Activated CD4-positive, alpha-beta T cell treated with anti-CD3 and anti-CD28 coated beads, Interleukin-2, amount 50 U/mL, for 24 hours (primary cell): Measurements from ENCODE around the gene NEUROG3.

Experiments used
- DNase-seq, 2 donors: peaks; one replicate each; pipeline ENCODE4 v3.0.0-alpha.2; 2020; ENCODE audit warnings: low read depth in 1 of 2, low spot score in 1 of 2

The NEUROG3 gene, protein sequence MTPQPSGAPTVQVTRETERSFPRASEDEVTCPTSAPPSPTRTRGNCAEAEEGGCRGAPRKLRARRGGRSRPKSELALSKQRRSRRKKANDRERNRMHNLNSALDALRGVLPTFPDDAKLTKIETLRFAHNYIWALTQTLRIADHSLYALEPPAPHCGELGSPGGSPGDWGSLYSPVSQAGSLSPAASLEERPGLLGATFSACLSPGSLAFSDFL

GRCh38 chr10:69573056-69573806, at the start of gene NEUROG3:
Gene NEUROG3, minus strand, starts transcription at chr10:69573422. Its CDS starts 379 bp downstream, at chr10:69573043.
- no peak for DNase-seq

- DNase-seq: no peak
Measured at GRCh38 chr10:69620625-69621024, 47.4 kb upstream of the NEUROG3 start.

- no peak for DNase-seq
Measured at GRCh38 chr10:69619626-69620025, 46.4 kb upstream of the NEUROG3 start.

- no peak for DNase-seq
Measured at GRCh38 chr10:69618746-69619145, 45.5 kb upstream of the NEUROG3 start.

- no peak for DNase-seq
Measured at GRCh38 chr10:69616358-69616757, 43.1 kb upstream of the NEUROG3 start.

DNA sequence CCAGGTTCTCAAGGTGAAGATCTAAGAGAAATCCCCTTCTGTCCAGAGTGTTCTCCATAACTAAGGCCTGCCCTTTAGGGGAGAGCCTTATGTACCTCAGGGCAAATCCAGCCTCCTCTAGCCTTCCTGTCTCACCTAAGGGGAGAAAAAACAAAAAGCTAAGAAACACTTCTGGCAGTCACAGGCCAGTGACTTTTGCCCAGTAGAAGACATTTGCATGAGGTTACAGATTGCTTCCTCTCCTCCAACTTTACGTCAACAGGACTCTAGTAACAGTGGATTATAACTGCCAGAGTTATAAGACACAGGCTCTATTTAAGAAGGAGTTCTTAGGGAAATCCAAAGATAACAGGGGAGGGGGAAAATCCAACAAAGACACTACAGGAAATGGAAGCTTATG, 40.9 kb upstream of the NEUROG3 start:
- no peak for DNase-seq

- DNase-seq: no peak
Measured at GRCh38 chr10:69612760-69613159, 39.5 kb upstream of the NEUROG3 start.

DNA sequence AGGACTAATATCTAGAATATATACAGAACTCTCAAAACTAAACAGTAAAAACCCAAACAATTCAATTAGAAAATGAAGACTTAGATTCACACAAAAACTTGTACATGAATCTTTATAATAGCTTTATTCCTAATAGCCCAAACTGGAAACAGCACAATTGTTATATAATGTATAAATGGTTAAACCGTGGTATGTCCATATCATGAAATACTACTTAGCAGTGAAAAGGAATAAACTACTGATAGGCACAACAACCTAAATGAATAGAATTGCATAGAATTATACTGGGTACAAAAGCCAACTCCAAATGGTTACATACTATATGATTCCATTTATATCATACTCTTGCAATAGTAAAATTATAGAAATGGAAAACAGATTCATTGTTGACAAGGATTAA, 35.9 kb upstream of the NEUROG3 start:
- DNase-seq: no peak

DNA sequence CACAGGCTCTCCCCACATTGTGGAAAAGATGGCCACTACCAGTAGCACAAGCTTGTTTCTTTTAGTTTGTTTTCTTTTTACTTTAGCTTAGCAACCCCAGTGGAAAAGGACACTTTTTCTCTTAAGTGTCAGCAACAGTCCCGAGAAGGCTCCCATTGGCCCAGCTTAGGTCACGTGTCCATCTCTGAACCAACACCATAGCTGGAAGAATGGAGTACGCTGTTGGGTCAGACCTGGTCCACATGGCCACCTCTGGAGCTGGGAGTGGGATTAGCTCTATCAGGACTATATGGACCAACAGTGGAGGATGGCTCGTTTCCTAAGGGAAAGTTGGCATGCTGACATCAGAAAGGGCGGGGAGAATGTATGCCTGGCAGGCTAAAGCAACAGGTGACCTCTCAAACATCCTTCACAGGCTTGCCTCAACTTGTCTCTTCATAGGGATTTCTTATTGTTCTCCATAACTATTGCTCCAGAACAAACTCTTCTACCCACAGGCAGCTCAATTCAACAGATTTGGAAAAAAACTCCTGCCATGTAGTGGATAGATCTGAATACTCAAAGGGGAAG, 27.6 kb upstream of the NEUROG3 start:
- DNase-seq: no peak

- DNase-seq: no peak
Measured at GRCh38 chr10:69588358-69588757, 15.1 kb upstream of the NEUROG3 start.

GRCh38 chr10:69584624-69585023, 11.4 kb upstream of the NEUROG3 start:
- no peak for DNase-seq

- DNase-seq: no peak
Measured at GRCh38 chr10:69583106-69583505, 9.9 kb upstream of the NEUROG3 start.

DNA sequence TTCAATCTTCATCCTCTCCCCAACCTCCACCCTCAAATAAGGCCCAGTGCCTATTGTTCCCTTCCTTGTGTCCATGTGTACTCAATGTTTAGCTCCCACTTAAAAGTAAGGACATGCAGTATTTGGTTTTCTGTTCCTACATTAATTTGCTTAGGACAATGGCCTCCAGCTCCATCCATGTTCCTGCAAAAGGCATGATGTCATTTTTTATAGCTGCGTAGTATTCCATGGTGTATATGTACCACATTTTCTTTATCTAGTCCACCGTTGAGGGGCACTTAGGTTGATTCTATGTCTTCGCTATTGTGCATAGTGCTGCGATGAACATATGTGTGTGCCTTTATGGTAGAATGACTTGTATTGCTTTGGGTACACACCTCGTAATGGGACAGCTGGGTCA, 7.2 kb upstream of the NEUROG3 start:
- DNase-seq: no peak

- no peak for DNase-seq
Measured at GRCh38 chr10:69579464-69580060, 6.3 kb upstream of the NEUROG3 start.

- DNase-seq: no peak
Measured at GRCh38 chr10:69578508-69578991, 5.3 kb upstream of the NEUROG3 start.

GRCh38 chr10:69577268-69578232, 4.3 kb upstream of the NEUROG3 start:
- DNase-seq: no peak

DNA sequence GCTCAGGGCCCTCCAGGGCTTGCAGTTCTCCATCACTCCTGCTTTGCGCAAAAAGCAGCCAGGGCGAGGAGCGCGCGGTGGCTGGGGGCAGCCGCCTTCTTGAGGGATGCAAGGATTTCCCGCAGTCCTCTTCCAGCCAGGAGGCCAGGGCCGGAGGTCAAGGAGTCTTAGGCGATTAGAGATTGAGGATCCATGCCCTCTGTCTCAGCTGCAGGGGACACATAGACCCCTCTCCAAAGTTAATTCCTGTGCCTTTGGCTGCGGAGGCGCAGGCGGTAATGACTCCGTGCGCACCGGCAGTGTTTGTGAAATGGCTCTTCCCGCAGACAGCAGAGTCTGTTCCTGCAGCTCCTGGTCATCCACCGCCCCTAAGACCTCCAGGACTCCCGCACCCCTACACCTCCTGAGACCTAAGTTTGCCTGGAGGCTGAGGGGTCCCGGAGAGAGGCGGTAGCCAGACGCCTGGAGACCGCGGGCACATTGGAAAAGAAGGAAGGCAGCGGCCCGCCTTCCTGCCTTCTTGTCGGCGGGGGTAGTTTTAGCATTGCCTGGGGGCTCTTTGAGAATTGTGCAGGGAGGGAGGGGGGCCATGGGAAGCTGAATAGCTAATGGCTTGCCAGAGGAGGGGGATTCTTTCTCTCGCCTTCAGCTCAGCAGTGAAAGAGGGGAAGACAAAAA, 3.3 kb upstream of the NEUROG3 start:
- DNase-seq: no peak

GRCh38 chr10:69575164-69575722, 2.0 kb upstream of the NEUROG3 start:
- no peak for DNase-seq

DNA sequence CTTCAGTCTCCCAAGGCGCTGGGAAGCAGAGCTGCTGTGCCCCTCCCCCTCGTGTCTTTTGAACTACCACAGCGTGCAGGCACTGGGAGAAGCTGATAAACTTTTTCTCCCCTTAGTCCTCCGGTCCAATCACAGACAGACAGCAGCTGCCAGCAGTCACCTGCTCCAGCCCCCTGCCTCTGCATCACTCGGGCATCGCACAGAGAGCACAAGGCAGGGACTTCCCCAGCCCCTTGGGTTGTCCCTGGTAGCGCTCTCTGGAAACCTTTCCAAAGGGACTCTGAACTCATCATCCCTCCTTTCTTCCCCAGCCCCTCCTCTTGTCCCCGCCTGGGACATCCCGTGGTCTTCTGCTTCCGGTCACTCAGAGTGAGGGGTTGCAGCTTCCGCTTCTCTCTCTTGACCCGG, 1.4 kb upstream of the NEUROG3 start:
- DNase-seq: no peak
